Ishikawa (cell line): ENCODE results near the gene BLCAP.
A peak's percentile ranks its signal among the peaks of the same experiment; 100 is the strongest.

ENCODE experiments used
- CEBPB ChIP-seq: IDR thresholded peaks from 2 replicates; pipeline ENCODE4 v1.6.1; 2012
- CREB1 ChIP-seq: IDR thresholded peaks from 2 replicates; pipeline ENCODE4 v1.6.1; 2012; ENCODE audit warnings: low read depth
- EGR1 ChIP-seq: IDR thresholded peaks from 2 replicates; pipeline ENCODE4 v1.6.1; 2012
- EP300 ChIP-seq: IDR thresholded peaks from 2 replicates; pipeline ENCODE4 v1.6.1; 2012; ENCODE audit warnings: borderline replicate concordance
- FOXM1 ChIP-seq: IDR thresholded peaks from 2 replicates; pipeline ENCODE4 v1.6.1; 2012; ENCODE audit warnings: low read depth, borderline replicate concordance
- MAX ChIP-seq: IDR thresholded peaks from 2 replicates; pipeline ENCODE4 v1.6.1; 2012
- NFIC ChIP-seq: IDR thresholded peaks from 2 replicates; pipeline ENCODE4 v1.6.1; 2012
- RAD21 ChIP-seq: IDR thresholded peaks from 2 replicates; pipeline ENCODE4 v1.6.1; 2012; ENCODE audit warnings: low read depth
- REST ChIP-seq: IDR thresholded peaks from 2 replicates; pipeline ENCODE4 v1.6.1; 2012; ENCODE audit warnings: low read depth, mild to moderate bottlenecking
- TAF1 ChIP-seq: IDR thresholded peaks from 2 replicates; pipeline ENCODE4 v1.6.1; 2012; ENCODE audit warnings: low read depth, mild to moderate bottlenecking
- TCF12 ChIP-seq: IDR thresholded peaks from 2 replicates; pipeline ENCODE4 v1.6.1; 2012; ENCODE audit warnings: low read depth
- TEAD4 ChIP-seq: IDR thresholded peaks from 2 replicates; pipeline ENCODE4 v1.6.1; 2012
- USF1 ChIP-seq: IDR thresholded peaks from 2 replicates; pipeline ENCODE4 v1.6.1; 2012
- YY1 ChIP-seq: IDR thresholded peaks from 2 replicates; pipeline ENCODE4 v1.6.1; 2012; ENCODE audit warnings: low read depth
- ZBTB7A ChIP-seq: IDR thresholded peaks from 2 replicates; pipeline ENCODE4 v1.6.1; 2012; ENCODE audit warnings: low read depth

BLCAP gene

GRCh38 chr20:37526839-37527637 is 638 bp downstream of the BLCAP start:
- TF ChIP-seq TAF1 (0 out of 2 replicates have a peak, but pooled peaks have one; percentile 39), TEAD4 (no peak)

GRCh38 chr20:37526238-37526838 is 1.3 kb downstream of the BLCAP start:
- TF ChIP-seq YY1 (no peak), TEAD4 (peak; percentile 43; the same call in 1 of the 2 replicates), TCF12 (no peak), MAX (peak; percentile 73), ZBTB7A (no peak), EGR1 (no peak)

GRCh38 chr20:37525810-37526209 is 1.9 kb downstream of the BLCAP start:
- no peak for TF ChIP-seq EGR1

GRCh38 chr20:37524859-37525708 is 2.6 kb downstream of the BLCAP start:
- TF ChIP-seq REST (no peak), MAX (no peak), EP300 (no peak), TEAD4 (no peak), CREB1 (no peak), USF1 (no peak), NFIC (no peak), FOXM1 (no peak), YY1 (no peak), RAD21 (no peak), TCF12 (no peak), CEBPB (no peak), EGR1 (no peak), ZBTB7A (no peak), TAF1 (no peak)

GRCh38 chr20:37523911-37524700 is 3.6 kb downstream of the BLCAP start:
- no peak for TF ChIP-seq FOXM1
- TF ChIP-seq TAF1, result no peak
- TF ChIP-seq TEAD4, result no peak
- no peak for TF ChIP-seq ZBTB7A
- no peak for TF ChIP-seq YY1
- no peak for TF ChIP-seq REST
- TF ChIP-seq RAD21, result no peak
- no peak for TF ChIP-seq TCF12
- no peak for TF ChIP-seq EP300
- TF ChIP-seq CREB1, result no peak
- no peak for TF ChIP-seq MAX
- TF ChIP-seq NFIC, result no peak
- no peak for TF ChIP-seq CEBPB
- TF ChIP-seq EGR1, result no peak
- no peak for TF ChIP-seq USF1
